SU-DHL-6 (cell line): ENCODE results near the gene MRPL44.

Experiments
- H2AFZ ChIP-seq: fragments of 200-600 bp; sonication (generic); 2 replicates; pipeline ENCODE4 v1.6.1; 2014; ENCODE audit warnings: low read depth, mild to moderate bottlenecking, moderate library complexity, mixed read lengths, antibody characterized with exemption, low read length; ENCODE audit not compliant: severe bottlenecking
- H3F3A ChIP-seq: fragments of 200-600 bp; shearing (Covaris generic); 2 replicates; pipeline ENCODE4 v1.6.0; 2016; ENCODE audit warnings: antibody characterized with exemption, mild to moderate bottlenecking; ENCODE audit not compliant: insufficient read depth
- H3K27ac ChIP-seq: fragments of 200-600 bp; sonication (generic); 2 replicates; pipeline ENCODE4 v1.5.1; 2016; ENCODE audit warnings: low read depth, mild to moderate bottlenecking, low read length, moderate library complexity, mixed read lengths
- H3K27me3 ChIP-seq: fragments of 200-600 bp; sonication (generic), shearing (Covaris generic); 2 replicates; pipeline ENCODE4 v1.6.0; 2014; ENCODE audit warnings: mild to moderate bottlenecking, low read length
- H3K36me3 ChIP-seq: fragments of 200-600 bp; sonication (generic); 2 replicates; pipeline ENCODE4 v1.6.1; 2014; ENCODE audit warnings: mild to moderate bottlenecking, low read length, mixed read lengths
- H3K4me2 ChIP-seq: fragments of 300-600, 200-600 bp; shearing (Covaris generic), sonication (generic); 2 replicates; pipeline ENCODE4 v1.6.0; 2014; ENCODE audit warnings: low read length, low read depth, mild to moderate bottlenecking; ENCODE audit not compliant: poor library complexity, severe bottlenecking
- H3K4me3 ChIP-seq: fragments of 200-600 bp; sonication (generic); 2 replicates; pipeline ENCODE4 v1.5.1; 2014; ENCODE audit warnings: antibody characterized with exemption, low read length, mild to moderate bottlenecking, mixed read lengths; ENCODE audit not compliant: insufficient read depth, poor library complexity, severe bottlenecking
- H3K79me2 ChIP-seq: fragments of 200-600 bp; sonication (generic); 2 replicates; pipeline ENCODE4 v1.6.1; 2014; ENCODE audit warnings: mild to moderate bottlenecking, low read length, moderate library complexity; ENCODE audit not compliant: insufficient read depth
- H3K9ac ChIP-seq: fragments of 200-600 bp; sonication (generic); 2 replicates; pipeline ENCODE4 v1.7.0; 2014; ENCODE audit warnings: mild to moderate bottlenecking, low read length
- H3K9me2 ChIP-seq: fragments of 200-600 bp; sonication (generic); replicated peaks from 2 replicates; pipeline ENCODE4 v1.6.1; 2014; ENCODE audit warnings: low read length; ENCODE audit not compliant: insufficient read depth
- H3K9me3 ChIP-seq: fragments of 200-600 bp; sonication (generic); 2 replicates; pipeline ENCODE4 v1.6.1; 2014; ENCODE audit warnings: low read length, mixed read lengths; ENCODE audit not compliant: insufficient read depth
- H4K20me1 ChIP-seq: fragments of 200-600 bp; sonication (generic); 2 replicates; pipeline ENCODE4 v1.6.1; 2014; ENCODE audit warnings: low read depth, mild to moderate bottlenecking, antibody characterized with exemption, low read length, moderate library complexity, mixed read lengths
- CTCF ChIP-seq: fragments of 200-600 bp; sonication (generic); IDR thresholded peaks from one replicate; pipeline ENCODE4 v1.5.1; 2017; ENCODE audit warnings: antibody characterized with exemption, mild to moderate bottlenecking, low read length, moderate library complexity; ENCODE audit not compliant: insufficient read depth, poor library complexity, severe bottlenecking
- EZH2phosphoT487 ChIP-seq: fragments of 200-600 bp; sonication (generic), shearing (Covaris generic); conservative IDR thresholded peaks from 2 replicates; pipeline ENCODE4 v1.6.1; 2018; ENCODE audit warnings: mild to moderate bottlenecking, antibody characterized with exemption, low read length, moderate library complexity, mixed read lengths

Gene MRPL44

GRCh38 chr2:223947711-223948205, 9.5 kb upstream of the MRPL44 start:
- no peaks in the 10 kb centered on the region for H4K20me1 ChIP-seq
- no peaks in the 10 kb centered on the region for H3F3A ChIP-seq
- no peaks in the 10 kb centered on the region for H3K9me2 ChIP-seq
- no peak overlapping the region for H2AFZ ChIP-seq
- H3K9ac ChIP-seq = no peak overlapping the region
- no peak overlapping the region for H3K27ac ChIP-seq
- TF ChIP-seq EZH2phosphoT487 = no peak
- no peak for TF ChIP-seq CTCF
- H3K36me3 ChIP-seq = no peaks in the 10 kb centered on the region
- no peaks in the 10 kb centered on the region for H3K9me3 ChIP-seq
- no peak overlapping the region for H3K4me3 ChIP-seq
- no peak overlapping the region for H3K4me2 ChIP-seq
- no peaks in the 10 kb centered on the region for H3K79me2 ChIP-seq
- H3K27me3 ChIP-seq = no peaks in the 10 kb centered on the region

DNA sequence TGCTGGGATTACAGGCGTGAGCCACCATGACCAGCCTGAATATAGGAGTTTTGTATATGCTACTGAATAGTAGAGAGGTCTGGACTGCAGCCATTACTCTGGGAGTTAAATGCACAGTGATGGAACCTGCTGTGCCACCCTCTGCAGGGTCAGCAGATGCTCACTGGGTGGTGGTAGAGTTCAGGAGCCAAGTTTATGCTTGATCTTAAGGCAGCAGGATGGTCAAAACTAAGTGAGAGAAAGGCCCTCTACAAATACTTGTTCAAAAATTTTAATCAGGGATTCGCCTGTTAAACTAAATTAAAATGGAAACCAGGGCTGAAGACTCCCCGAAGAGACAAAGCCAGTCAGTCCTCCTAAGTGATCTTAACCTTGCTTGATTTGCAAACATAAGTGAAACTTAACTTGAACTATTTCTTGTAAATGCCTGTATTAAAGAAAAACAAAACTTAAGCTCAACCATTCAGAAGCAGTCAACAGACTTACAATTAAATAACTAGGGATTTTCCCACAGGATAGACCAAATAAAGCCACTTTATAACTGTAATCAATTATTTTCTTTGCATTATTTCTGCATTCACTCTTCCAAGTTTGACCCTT, 7.9 kb upstream of the MRPL44 start:
- Histone ChIP-seq H3K4me2 (no peak overlapping the region), H2AFZ (no peak overlapping the region), H3K79me2 (no peaks in the 10 kb centered on the region), H3K9ac (no peak overlapping the region), H3K4me3 (no peak overlapping the region), H3K9me2 (no peaks in the 10 kb centered on the region), H3K27ac (no peak overlapping the region), H3K27me3 (no peaks in the 10 kb centered on the region), H3K9me3 (no peaks in the 10 kb centered on the region), H3K36me3 (no peaks in the 10 kb centered on the region), H4K20me1 (no peaks in the 10 kb centered on the region), H3F3A (no peaks in the 10 kb centered on the region; the same call in 1 of the 2 replicates)
- TF ChIP-seq CTCF (no peak), EZH2phosphoT487 (no peak)

DNA sequence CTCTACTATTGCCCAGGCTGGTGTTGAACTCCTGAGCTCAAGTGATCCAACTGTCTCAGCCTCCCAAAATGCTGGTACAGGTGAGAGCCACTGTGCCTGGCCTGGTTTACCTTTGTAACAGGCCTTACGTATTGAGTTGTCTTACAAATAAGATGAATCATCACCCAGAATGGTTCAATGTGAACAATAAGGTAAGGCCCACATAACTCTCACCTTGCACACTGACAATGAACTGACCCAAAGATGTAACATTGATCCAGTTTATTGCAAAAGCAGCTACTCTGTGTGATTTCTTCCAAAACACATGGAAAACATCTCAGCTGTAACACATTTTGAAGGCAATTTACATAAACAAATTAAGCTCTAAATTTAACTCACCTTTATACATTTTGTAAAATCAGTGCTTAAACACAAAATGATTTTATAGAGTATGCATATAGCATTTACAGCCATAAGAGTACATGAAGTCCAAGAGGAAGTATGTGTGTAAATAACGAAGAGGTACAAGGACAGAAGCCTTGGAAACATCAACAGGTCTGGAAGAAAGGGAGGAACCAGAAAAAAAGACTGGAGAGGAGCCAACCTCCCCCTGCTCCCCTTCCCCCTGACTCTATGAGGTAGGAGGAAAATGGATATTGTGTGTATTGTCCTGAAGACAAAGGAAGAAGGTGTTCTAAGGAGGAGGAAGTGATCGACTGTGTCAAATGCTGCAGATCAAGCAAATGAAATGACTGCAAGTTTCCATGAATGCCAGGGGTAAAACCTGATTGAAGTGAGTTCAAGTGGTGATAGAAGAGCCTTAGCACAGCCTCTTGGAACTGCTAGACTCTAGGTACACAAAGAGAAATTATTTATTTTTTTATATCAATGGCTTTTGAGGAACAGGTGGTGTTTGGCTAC, 6.6 kb upstream of the MRPL44 start:
- H2AFZ ChIP-seq = peak overlapping the region; percentile 95

More for the DNA sequence above, 6.6 kb upstream of the MRPL44 start:
- H3F3A ChIP-seq = no peaks in the 10 kb centered on the region; the same call in 1 of the 2 replicates
- no peaks in the 10 kb centered on the region for H3K36me3 ChIP-seq
- TF ChIP-seq CTCF (no peak), EZH2phosphoT487 (no peak)
- H3K9me2 ChIP-seq = no peaks in the 10 kb centered on the region
- no peaks in the 10 kb centered on the region for H3K79me2 ChIP-seq
- no peaks in the 10 kb centered on the region for H3K9me3 ChIP-seq
- no peaks in the 10 kb centered on the region for H3K27me3 ChIP-seq
- H3K27ac ChIP-seq = no peak overlapping the region
- H4K20me1 ChIP-seq = no peaks in the 10 kb centered on the region
- no peak overlapping the region for H3K4me3 ChIP-seq
- H3K4me2 ChIP-seq = peak overlapping the region; percentile 32
- H3K9ac ChIP-seq = no peak overlapping the region
